PFSK-1 (cell line): ENCODE results near the gene SLC39A8.

Experiments used
- FOXP2 ChIP-seq: optimal IDR thresholded peaks from 2 replicates; pipeline ENCODE3; 2011; ENCODE audit warnings: borderline replicate concordance, control low read depth, inconsistent platforms; ENCODE audit not compliant: insufficient read depth; ENCODE audit errors: extremely low read length, extremely low read depth
- POLR2AphosphoS5 ChIP-seq: IDR thresholded peaks from 2 replicates; pipeline ENCODE4 v1.6.1; 2012; ENCODE audit warnings: low read depth, mild to moderate bottlenecking, control low read depth, low read length, moderate library complexity
- SIN3A ChIP-seq: IDR thresholded peaks from 2 replicates; pipeline ENCODE4 v1.6.1; 2012; ENCODE audit warnings: mild to moderate bottlenecking, low read length, moderate library complexity, borderline replicate concordance; ENCODE audit not compliant: insufficient read depth
- TAF1 ChIP-seq: IDR thresholded peaks from 2 replicates; pipeline ENCODE4 v1.6.1; 2012; ENCODE audit warnings: low read length, control low read depth, borderline replicate concordance; ENCODE audit not compliant: insufficient read depth
- TF ChIP-seq, protein P1 (sequence below), 2 experiments: IDR thresholded peaks; 2 replicates each; pipeline versions ENCODE4 v1.6.1 to v1.8.0; 2011 to 2012; ENCODE audit warnings: low read depth in 2 of 2, low read length in 2 of 2, control low read depth in 1 of 2, inconsistent platforms in 1 of 2, mild to moderate bottlenecking in 1 of 2, moderate library complexity in 1 of 2; ENCODE audit not compliant: insufficient read depth in 1 of 2

The SLC39A8 gene

DNA sequence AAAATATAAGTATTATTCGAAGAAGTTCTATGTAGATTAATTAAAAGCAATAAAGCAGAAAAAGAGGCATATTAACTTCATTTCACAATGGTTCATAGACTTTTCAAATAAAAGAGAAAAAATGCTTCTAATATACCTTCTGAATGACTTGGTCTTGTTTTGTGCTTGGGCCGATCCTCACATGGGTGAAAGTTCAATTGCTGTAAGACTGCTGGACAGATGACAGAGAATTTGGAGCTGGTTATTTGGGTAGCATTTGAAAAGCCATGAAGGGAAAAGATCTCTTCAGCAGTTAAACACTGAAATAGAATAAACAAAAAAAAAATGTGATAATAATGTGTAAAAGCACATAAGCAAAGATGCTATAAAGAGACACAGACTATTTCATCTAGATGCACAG is 29.8 kb downstream of the SLC39A8 start:
- TF ChIP-seq, protein P1, sequence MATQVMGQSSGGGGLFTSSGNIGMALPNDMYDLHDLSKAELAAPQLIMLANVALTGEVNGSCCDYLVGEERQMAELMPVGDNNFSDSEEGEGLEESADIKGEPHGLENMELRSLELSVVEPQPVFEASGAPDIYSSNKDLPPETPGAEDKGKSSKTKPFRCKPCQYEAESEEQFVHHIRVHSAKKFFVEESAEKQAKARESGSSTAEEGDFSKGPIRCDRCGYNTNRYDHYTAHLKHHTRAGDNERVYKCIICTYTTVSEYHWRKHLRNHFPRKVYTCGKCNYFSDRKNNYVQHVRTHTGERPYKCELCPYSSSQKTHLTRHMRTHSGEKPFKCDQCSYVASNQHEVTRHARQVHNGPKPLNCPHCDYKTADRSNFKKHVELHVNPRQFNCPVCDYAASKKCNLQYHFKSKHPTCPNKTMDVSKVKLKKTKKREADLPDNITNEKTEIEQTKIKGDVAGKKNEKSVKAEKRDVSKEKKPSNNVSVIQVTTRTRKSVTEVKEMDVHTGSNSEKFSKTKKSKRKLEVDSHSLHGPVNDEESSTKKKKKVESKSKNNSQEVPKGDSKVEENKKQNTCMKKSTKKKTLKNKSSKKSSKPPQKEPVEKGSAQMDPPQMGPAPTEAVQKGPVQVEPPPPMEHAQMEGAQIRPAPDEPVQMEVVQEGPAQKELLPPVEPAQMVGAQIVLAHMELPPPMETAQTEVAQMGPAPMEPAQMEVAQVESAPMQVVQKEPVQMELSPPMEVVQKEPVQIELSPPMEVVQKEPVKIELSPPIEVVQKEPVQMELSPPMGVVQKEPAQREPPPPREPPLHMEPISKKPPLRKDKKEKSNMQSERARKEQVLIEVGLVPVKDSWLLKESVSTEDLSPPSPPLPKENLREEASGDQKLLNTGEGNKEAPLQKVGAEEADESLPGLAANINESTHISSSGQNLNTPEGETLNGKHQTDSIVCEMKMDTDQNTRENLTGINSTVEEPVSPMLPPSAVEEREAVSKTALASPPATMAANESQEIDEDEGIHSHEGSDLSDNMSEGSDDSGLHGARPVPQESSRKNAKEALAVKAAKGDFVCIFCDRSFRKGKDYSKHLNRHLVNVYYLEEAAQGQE (IDR thresholded peaks at IDR 0.05; ENCODE audit: insufficient read depth in 1 of 2, low read depth in 2 of 2, low read length in 2 of 2): no peak
- TF ChIP-seq FOXP2: no peak
- TF ChIP-seq SIN3A: no peak
- TF ChIP-seq TAF1: no peak
- no peak for TF ChIP-seq POLR2AphosphoS5

DNA sequence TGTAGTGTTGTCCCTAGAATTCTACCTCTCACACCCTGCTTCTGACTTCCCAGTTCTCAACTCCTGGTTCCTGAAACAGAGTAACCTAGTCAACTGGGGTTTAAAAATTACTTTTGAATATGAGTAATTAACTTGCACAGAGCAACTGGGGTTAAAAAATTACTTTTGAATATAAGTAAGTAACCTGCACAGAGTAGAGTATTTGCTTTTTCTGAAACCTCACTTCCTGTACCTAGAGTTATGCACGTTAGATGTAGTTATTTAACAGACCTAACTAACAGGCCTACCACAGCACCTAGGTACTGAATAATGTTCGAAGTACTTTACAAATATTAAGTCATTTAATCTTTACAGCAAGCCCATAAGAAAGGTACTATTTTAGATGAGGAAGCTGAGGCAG is 32.9 kb downstream of the SLC39A8 start:
- TF ChIP-seq POLR2AphosphoS5: no peak
- TF ChIP-seq SIN3A: no peak
- no peak for TF ChIP-seq TAF1
- TF ChIP-seq FOXP2: no peak
- TF ChIP-seq, protein P1 (IDR thresholded peaks at IDR 0.05; ENCODE audit: insufficient read depth in 1 of 2, low read depth in 2 of 2, low read length in 2 of 2): no peak

- TF ChIP-seq, protein P1 (IDR thresholded peaks at IDR 0.05; ENCODE audit: insufficient read depth in 1 of 2, low read depth in 2 of 2, low read length in 2 of 2): no peak
- TF ChIP-seq SIN3A (no peak), TAF1 (no peak), FOXP2 (no peak), POLR2AphosphoS5 (no peak)
Observed at GRCh38 chr4:102311912-102312311, 33.4 kb downstream of the SLC39A8 start.

DNA sequence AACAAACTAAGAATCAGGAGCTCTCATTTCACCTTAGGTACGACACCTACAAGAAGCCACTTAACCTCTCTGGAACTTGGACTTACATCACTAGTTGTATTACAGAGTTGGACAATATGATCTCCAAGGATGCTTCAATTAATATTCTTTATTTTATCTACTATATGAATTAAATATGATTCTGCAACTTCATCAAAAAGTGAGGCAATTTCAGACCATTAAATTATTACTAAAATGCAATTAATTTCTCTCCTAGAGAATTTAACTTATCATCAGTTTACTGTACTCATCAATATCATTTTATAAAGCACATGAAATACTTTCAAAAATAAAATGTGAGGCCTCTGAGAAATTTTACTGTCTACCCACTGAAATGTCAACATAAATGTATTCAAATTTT is 33.9 kb downstream of the SLC39A8 start:
- TF ChIP-seq SIN3A: no peak

- TF ChIP-seq, protein P1 (IDR thresholded peaks at IDR 0.05; ENCODE audit: insufficient read depth in 1 of 2, low read depth in 2 of 2, low read length in 2 of 2): no peak
- TF ChIP-seq SIN3A (no peak), POLR2AphosphoS5 (no peak), TAF1 (no peak), FOXP2 (no peak)
Observed at GRCh38 chr4:102308032-102308799, 37.1 kb downstream of the SLC39A8 start.
